LNCaP clone FGC (cell line): Measurements from ENCODE around the gene ZCCHC24.

ENCODE experiments used
- DNase-seq: peaks from one replicate; pipeline ENCODE4 v3.0.0-alpha.2; 2011; ENCODE audit warnings: low read depth
- H3K4me3 ChIP-seq: 2 replicates; pipeline ENCODE4 v1.5.1; 2011; ENCODE audit warnings: mild to moderate bottlenecking, low read depth, low read length, control low read depth
- CTCF ChIP-seq: IDR thresholded peaks from 2 replicates; pipeline ENCODE4 v1.5.1; 2012; ENCODE audit warnings: mild to moderate bottlenecking; ENCODE audit not compliant: control insufficient read depth, insufficient read depth; ENCODE audit errors: extremely low read depth

Gene ZCCHC24

GRCh38 chr10:79387974-79388850 is 57.2 kb downstream of the ZCCHC24 start:
- no peak overlapping the region for H3K4me3 ChIP-seq
- TF ChIP-seq CTCF: no peak
- DNase-seq: no peak

- DNase-seq: no peak
- TF ChIP-seq CTCF: no peak
- no peak overlapping the region for H3K4me3 ChIP-seq
Observed at GRCh38 chr10:79387466-79387973, 57.9 kb downstream of the ZCCHC24 start.

DNA sequence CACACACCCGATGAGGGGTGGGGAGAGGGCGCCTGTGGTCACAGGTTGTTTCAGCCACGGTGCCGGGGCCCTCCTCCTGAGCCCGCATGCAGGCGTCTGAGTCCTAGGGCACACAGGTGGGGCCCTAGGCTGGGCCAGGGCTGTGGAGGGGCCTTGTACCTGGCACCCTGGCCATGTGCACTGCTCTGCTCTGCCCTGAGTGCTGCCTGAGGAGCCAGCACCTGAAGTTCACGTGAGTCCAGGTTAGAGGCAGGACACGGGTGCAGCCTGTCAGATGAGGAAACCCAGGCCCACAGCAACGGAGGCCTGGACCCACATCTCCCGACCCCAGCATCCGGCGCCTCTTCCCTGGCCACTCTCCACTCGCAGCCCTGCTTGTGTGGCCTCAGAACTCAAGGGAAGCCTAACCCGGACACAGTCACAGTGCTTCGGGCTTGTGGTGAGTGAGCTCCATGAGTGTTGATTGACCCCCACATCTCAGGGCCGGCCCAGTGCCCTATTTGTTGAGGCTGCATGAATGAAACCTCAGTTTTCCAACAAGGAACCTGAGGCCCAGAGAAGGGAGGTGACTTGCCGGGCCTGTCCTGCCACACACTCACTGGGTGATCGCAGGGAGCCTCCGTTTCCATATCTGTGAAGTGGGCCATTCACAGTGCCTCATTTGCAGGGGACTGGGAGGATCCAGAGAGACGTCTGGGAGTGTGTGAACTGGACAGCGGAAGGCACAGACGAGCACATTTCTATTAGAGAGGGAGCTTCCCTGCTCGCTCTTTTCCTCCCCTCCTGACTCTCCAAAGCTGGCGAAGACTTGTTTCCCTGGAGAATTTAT is 58.6 kb downstream of the ZCCHC24 start:
- H3K4me3 ChIP-seq: no peak overlapping the region
- no peak for TF ChIP-seq CTCF
- no peak for DNase-seq

GRCh38 chr10:79385804-79386531 is 59.5 kb downstream of the ZCCHC24 start:
- DNase-seq: no peak
- no peak for TF ChIP-seq CTCF
- H3K4me3 ChIP-seq: no peak overlapping the region

DNA sequence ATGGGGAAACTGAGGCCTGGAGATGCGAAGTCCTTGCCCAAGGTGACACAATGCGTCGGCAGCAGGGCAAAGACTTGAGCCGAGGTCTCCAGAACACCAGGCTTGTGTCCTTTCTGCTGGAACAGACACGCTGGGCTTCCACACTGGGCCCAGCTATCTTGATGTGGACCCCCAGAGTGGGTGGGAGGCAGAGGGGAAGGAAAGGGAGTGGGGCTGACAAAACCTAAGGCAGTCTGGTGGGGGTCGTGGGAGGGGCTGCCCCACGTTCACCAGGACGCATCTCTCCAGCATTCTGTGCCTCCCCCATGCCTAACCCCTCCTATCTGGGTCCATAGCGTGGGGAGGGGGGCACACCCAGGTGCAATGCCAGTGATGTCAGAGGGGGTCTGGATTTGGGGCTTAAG is 60.0 kb downstream of the ZCCHC24 start:
- no peak overlapping the region for H3K4me3 ChIP-seq
- TF ChIP-seq CTCF: no peak
- no peak for DNase-seq

DNA sequence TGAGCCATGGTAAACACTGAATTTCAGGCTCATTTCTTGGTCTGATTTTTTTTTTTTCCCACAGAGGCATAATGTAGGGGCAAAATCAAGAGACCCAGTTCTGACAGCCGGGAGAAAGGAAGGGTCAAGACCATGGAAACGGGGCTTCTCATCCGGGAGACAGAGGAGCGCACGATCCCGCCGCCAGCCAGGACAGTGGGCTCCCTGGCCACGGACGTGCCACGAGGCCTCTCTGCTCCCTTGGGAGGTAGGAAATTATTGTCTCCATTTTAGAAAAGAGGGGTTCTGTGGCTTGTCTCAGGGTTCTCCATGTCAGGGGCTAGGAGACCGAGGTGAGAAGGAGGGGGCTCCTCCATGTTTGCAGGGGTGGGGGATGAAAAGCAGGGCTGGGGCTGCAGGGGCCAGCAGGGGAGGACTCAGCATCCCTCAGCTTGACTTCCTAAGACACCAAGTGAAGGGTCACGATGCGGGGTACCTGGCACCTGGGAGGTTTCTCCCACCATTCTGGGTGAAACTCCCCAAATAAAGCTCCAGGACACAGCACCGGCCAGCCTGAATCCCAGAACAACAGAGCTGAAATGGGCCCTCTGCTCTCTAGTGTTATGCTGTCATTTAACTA is 60.5 kb downstream of the ZCCHC24 start:
- no peak for TF ChIP-seq CTCF
- H3K4me3 ChIP-seq: no peak overlapping the region
- no peak for DNase-seq
